DOHH2 (cell line): ENCODE results near the gene MEGF11.

Experiments
- H3F3A ChIP-seq: fragments of 200-600 bp; sonication (generic), shearing (Covaris generic); 2 replicates; pipeline ENCODE4 v1.6.0; 2016; ENCODE audit warnings: antibody characterized with exemption, mild to moderate bottlenecking; ENCODE audit not compliant: control insufficient read depth, insufficient read depth
- H3K27ac ChIP-seq: fragments of 200-600 bp; sonication (generic); 2 replicates; pipeline ENCODE4 v1.5.1; 2014; ENCODE audit warnings: low read depth, mild to moderate bottlenecking, low read length, moderate library complexity
- H3K27me3 ChIP-seq: fragments of 200-600 bp; sonication (generic); 2 replicates; pipeline ENCODE4 v1.6.1; 2014; ENCODE audit warnings: mild to moderate bottlenecking, low read length, mixed read lengths; ENCODE audit not compliant: control insufficient read depth
- H3K36me3 ChIP-seq: fragments of 200-600 bp; sonication (generic); 2 replicates; pipeline ENCODE4 v1.6.1; 2014; ENCODE audit warnings: mild to moderate bottlenecking, low read length, moderate library complexity, mixed read lengths; ENCODE audit not compliant: control insufficient read depth
- H3K4me1 ChIP-seq: fragments of 200-600 bp; sonication (generic); 2 replicates; pipeline ENCODE4 v1.6.1; 2014; ENCODE audit warnings: mild to moderate bottlenecking, low read length, mixed read lengths; ENCODE audit not compliant: control insufficient read depth
- H3K4me2 ChIP-seq: fragments of 200-600 bp; sonication (generic); 2 replicates; pipeline ENCODE4 v1.6.0; 2014; ENCODE audit warnings: mild to moderate bottlenecking, low read length, moderate library complexity
- H3K4me3 ChIP-seq: fragments of 200-600 bp; sonication (generic); 2 replicates; pipeline ENCODE4 v1.5.1; 2014; ENCODE audit warnings: mild to moderate bottlenecking, low read length, mixed read lengths
- H3K79me2 ChIP-seq: fragments of 200-600 bp; sonication (generic); 2 replicates; pipeline ENCODE4 v1.6.1; 2014; ENCODE audit warnings: mild to moderate bottlenecking, low read length, mixed read lengths; ENCODE audit not compliant: control insufficient read depth
- H3K9me2 ChIP-seq: fragments of 200-600 bp; sonication (generic); replicated peaks from 2 replicates; pipeline ENCODE4 v1.6.1; 2014; ENCODE audit warnings: mild to moderate bottlenecking, low read length, mixed read lengths; ENCODE audit not compliant: control insufficient read depth
- H3K9me3 ChIP-seq: fragments of 200-600 bp; sonication (generic); 2 replicates; pipeline ENCODE4 v1.6.1; 2014; ENCODE audit warnings: antibody characterized with exemption, low read length, mixed read lengths; ENCODE audit not compliant: control insufficient read depth, insufficient read depth
- H4K20me1 ChIP-seq: fragments of 200-600 bp; sonication (generic); 2 replicates; pipeline ENCODE4 v1.6.0; 2014; ENCODE audit warnings: low read depth, mild to moderate bottlenecking, antibody characterized with exemption, low read length, moderate library complexity; ENCODE audit not compliant: control insufficient read depth, insufficient read depth
- CTCF ChIP-seq: fragments of 200-600 bp; sonication (generic); IDR thresholded peaks from one replicate; pipeline ENCODE4 v1.5.1; 2014; ENCODE audit warnings: antibody characterized with exemption, mild to moderate bottlenecking, low read depth, low read length; ENCODE audit not compliant: poor library complexity, severe bottlenecking
- EZH2phosphoT487 ChIP-seq: fragments of 200-600 bp; sonication (generic); IDR thresholded peaks from 2 replicates; pipeline ENCODE4 v1.6.1; 2017; ENCODE audit warnings: borderline replicate concordance, mild to moderate bottlenecking, antibody characterized with exemption, low read length, moderate library complexity, mixed read lengths

MEGF11 gene

GRCh38 chr15:65921780-65922179 is 331.8 kb downstream of the MEGF11 start:
- no peak overlapping the region for H3K27ac ChIP-seq
- no peaks in the 10 kb centered on the region for H3K9me3 ChIP-seq
- no peak overlapping the region for H3K4me2 ChIP-seq
- no peaks in the 10 kb centered on the region for H3K9me2 ChIP-seq
- peaks cover 9% of the 10 kb centered on the region for H3K4me1 ChIP-seq
- H3K27me3 ChIP-seq, result no peaks in the 10 kb centered on the region
- H3K4me3 ChIP-seq, result no peak overlapping the region
- TF ChIP-seq CTCF, result no peak
- TF ChIP-seq EZH2phosphoT487, result no peak
- no peaks in the 10 kb centered on the region for H3F3A ChIP-seq
- H3K36me3 ChIP-seq, result peaks cover 57% of the 10 kb centered on the region
- H4K20me1 ChIP-seq, result no peaks in the 10 kb centered on the region
- no peaks in the 10 kb centered on the region for H3K79me2 ChIP-seq

- no peaks in the 10 kb centered on the region for H3K79me2 ChIP-seq
- H3K36me3 ChIP-seq, result peaks cover 52% of the 10 kb centered on the region
- H3K4me1 ChIP-seq, result peaks cover 12% of the 10 kb centered on the region
- no peak overlapping the region for H3K4me2 ChIP-seq
- H3K9me3 ChIP-seq, result no peaks in the 10 kb centered on the region
- H3K27ac ChIP-seq, result no peak overlapping the region
- no peaks in the 10 kb centered on the region for H3K9me2 ChIP-seq
- H3F3A ChIP-seq, result no peaks in the 10 kb centered on the region
- no peak overlapping the region for H3K4me3 ChIP-seq
- H4K20me1 ChIP-seq, result no peaks in the 10 kb centered on the region
- no peaks in the 10 kb centered on the region for H3K27me3 ChIP-seq
- TF ChIP-seq CTCF (no peak), EZH2phosphoT487 (no peak)
Measured at GRCh38 chr15:65920825-65921309, 332.7 kb downstream of the MEGF11 start.

- no peaks in the 10 kb centered on the region for H3K27me3 ChIP-seq
- H3K4me2 ChIP-seq, result no peak overlapping the region
- H3F3A ChIP-seq, result no peaks in the 10 kb centered on the region
- H3K36me3 ChIP-seq, result peaks cover 51% of the 10 kb centered on the region
- no peak overlapping the region for H3K27ac ChIP-seq
- H3K9me3 ChIP-seq, result no peaks in the 10 kb centered on the region
- no peaks in the 10 kb centered on the region for H3K79me2 ChIP-seq
- H3K4me1 ChIP-seq, result peaks cover 12% of the 10 kb centered on the region
- no peak for TF ChIP-seq CTCF
- TF ChIP-seq EZH2phosphoT487, result no peak
- no peak overlapping the region for H3K4me3 ChIP-seq
- no peaks in the 10 kb centered on the region for H3K9me2 ChIP-seq
- H4K20me1 ChIP-seq, result no peaks in the 10 kb centered on the region
Measured at GRCh38 chr15:65920121-65920520, 333.4 kb downstream of the MEGF11 start.

- Histone ChIP-seq H3K9me2 (no peaks in the 10 kb centered on the region), H3K9me3 (no peaks in the 10 kb centered on the region), H3K4me2 (no peak overlapping the region), H3K27ac (no peak overlapping the region), H3K4me1 (peaks cover 12% of the 10 kb centered on the region), H3F3A (no peaks in the 10 kb centered on the region), H3K36me3 (peaks cover 54% of the 10 kb centered on the region), H3K27me3 (no peaks in the 10 kb centered on the region), H3K79me2 (no peaks in the 10 kb centered on the region), H3K4me3 (no peak overlapping the region), H4K20me1 (no peaks in the 10 kb centered on the region)
- no peak for TF ChIP-seq CTCF
Measured at GRCh38 chr15:65919353-65919752, 334.2 kb downstream of the MEGF11 start.
